Ascending aorta (tissue), 2 donors: ENCODE results near the gene CCZ1B. TPM values are rescaled to one million over a fixed set of nuclear protein-coding genes. Genes with fewer than 3 reads are reported as not detected.
"Not testable (repeated sequence)": the region's sequence is repeated elsewhere in the genome, so short reads cannot be mapped to it uniquely, and the experiment has no call there.

ENCODE experiments used
- DNase-seq, 2 donors: peaks; one replicate each; pipeline ENCODE4 v3.0.0-alpha.2; 2019; ENCODE audit warnings: low spot score in 2 of 2
- H3K27ac ChIP-seq, 2 donors: fragments of 200-600 bp; sonication (generic); one replicate each; pipeline ENCODE4 v1.5.1; 2016 to 2017; ENCODE audit warnings: mild to moderate bottlenecking in 1 of 2
- H3K27me3 ChIP-seq: fragments of 200-600 bp; sonication (generic); one replicate; pipeline ENCODE4 v1.5.1; 2017
- H3K36me3 ChIP-seq, 2 donors: fragments of 200-600 bp; sonication (generic); one replicate each; pipeline ENCODE4 v1.5.1; 2016
- H3K4me1 ChIP-seq, 2 donors: fragments of 200-600 bp; sonication (generic); one replicate each; pipeline ENCODE4 v1.5.1; 2016 to 2017; ENCODE audit warnings: mild to moderate bottlenecking in 1 of 2
- H3K4me3 ChIP-seq, 2 donors: fragments of 200-600 bp; sonication (generic); one replicate each; pipeline ENCODE4 v1.5.1; 2016 to 2017; ENCODE audit warnings: mild to moderate bottlenecking in 1 of 2
- H3K9me3 ChIP-seq, 2 donors: fragments of 200-600 bp; sonication (generic); one replicate each; pipeline ENCODE4 v1.5.1; 2016
- intact Hi-C: fragments of 100-400 bp; cut with DNase I; formaldehyde crosslinking; loops from one replicate; pipeline ENCODE4 v1.15.1; 2023
- total RNA-seq: library from RNA; depleted of rRNA; stranded (reverse); fragments of >200 nt; gene quantifications from one replicate; pipeline ENCODE4 v1.1.0, GENCODE V29; 2016
- TF ChIP-seq, protein P1 (sequence below), 3 experiments: fragments of 200-600 bp in 2 of 3; fragments of 450-650 bp in 1 of 3; sonication (generic) in 2 of 3; IDR thresholded peaks; one replicate each; pipeline ENCODE4 v1.5.1; 2016 to 2019; ENCODE audit warnings: antibody characterized with exemption in 3 of 3, mild to moderate bottlenecking in 1 of 3, moderate library complexity in 1 of 3

Gene CCZ1B
- total RNA-seq = 24.6 TPM

DNA sequence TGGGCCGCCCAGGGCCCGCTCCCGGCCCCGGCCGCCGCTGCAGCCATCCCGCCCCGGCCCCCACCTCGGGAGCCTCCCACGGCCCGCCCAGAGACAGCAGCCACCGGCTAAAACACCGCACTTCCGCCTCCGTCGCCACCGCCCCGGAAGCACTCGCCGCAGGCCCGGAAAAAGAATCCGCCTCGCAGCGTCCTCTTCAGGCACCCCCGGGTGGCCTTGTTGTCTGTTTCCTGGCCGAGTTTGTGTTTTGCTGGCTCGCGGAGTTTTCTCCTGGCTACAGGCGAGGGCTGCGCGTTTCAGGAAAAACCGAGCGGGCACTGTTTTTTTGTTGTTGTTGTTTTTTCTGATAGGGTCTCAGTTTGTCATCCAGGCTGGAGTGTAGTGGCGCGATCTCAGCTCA lies at the start of gene CCZ1B:
Gene CCZ1B, minus strand, starts transcription at position 125 of the 400 bp plus-strand sequence. Its CDS starts 78 bp downstream, at position 47.
- TF ChIP-seq, protein P1, sequence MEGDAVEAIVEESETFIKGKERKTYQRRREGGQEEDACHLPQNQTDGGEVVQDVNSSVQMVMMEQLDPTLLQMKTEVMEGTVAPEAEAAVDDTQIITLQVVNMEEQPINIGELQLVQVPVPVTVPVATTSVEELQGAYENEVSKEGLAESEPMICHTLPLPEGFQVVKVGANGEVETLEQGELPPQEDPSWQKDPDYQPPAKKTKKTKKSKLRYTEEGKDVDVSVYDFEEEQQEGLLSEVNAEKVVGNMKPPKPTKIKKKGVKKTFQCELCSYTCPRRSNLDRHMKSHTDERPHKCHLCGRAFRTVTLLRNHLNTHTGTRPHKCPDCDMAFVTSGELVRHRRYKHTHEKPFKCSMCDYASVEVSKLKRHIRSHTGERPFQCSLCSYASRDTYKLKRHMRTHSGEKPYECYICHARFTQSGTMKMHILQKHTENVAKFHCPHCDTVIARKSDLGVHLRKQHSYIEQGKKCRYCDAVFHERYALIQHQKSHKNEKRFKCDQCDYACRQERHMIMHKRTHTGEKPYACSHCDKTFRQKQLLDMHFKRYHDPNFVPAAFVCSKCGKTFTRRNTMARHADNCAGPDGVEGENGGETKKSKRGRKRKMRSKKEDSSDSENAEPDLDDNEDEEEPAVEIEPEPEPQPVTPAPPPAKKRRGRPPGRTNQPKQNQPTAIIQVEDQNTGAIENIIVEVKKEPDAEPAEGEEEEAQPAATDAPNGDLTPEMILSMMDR (IDR thresholded peaks at IDR 0.05) = peak in 2 of 3 experiments; percentile 20 to 31
- H3K4me1 ChIP-seq, H3K27me3 ChIP-seq, H3K9me3 ChIP-seq, H3K36me3 ChIP-seq, intact Hi-C loops: not testable (repeated sequence)
- peak in 1 of 2 donors; percentile 85 for DNase-seq
- Histone ChIP-seq H3K27ac (peak within 1 kb of the TSS; percentile 53 to 72), H3K4me3 (peak within 1 kb of the TSS; percentile 68 to 73)

DNA sequence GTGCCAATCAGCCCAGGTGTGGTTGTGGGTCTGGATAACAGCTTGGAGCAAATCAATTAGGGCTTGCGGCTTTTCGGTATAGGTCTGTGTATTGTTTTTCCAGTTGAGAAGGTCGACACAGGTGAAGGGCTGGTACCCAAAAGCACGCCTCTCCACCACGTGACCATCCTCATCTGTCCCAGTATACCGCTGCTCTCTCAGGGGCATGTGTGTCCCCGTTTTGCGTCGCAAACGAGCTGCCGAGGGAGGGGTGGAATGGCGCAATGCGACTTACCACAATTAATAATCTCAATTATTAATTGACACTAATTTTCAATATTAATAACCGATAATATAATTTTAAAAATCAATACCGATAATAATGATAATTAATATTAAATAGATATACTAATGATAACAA lies 48.9 kb upstream of the CCZ1B start:
- H3K27me3 ChIP-seq, DNase-seq, H3K27ac ChIP-seq, H3K4me3 ChIP-seq, H3K36me3 ChIP-seq, intact Hi-C loops, H3K4me1 ChIP-seq, H3K9me3 ChIP-seq: not testable (repeated sequence)

DNA sequence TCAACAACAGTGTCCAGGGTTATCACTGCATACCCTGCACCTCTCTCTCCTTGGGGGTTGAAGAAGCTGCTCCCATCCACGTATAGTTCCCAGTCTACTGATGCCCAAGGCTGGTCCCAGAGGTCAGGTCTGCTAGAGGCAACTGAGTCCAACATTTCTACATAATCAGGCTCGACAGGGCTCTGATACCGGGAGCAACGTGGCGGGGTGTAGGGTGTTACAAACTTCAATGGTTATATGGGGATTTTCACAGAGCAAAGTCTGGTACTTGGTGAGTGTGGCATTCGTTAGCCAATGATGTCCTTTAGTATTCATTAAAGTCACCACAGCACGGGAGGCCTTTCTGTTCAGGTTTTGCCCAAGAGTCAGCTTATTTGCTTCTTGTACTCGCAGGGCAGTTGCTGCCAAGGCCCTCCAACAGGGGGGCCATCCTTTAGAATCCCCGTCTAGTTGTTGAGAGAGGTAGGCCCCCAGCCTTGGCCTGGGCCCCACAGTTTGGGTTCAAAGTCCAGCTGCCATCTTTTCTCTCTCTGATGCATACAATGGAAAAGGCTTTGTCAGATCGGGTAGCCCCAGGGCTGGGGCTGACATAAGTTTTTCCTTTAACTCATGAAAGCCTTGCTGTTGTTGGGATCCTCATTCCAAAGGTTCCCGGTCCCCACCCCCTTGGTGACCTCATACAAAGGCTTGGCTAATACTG lies 46.3 kb upstream of the CCZ1B start:
- DNase-seq, H3K27ac ChIP-seq, H3K4me1 ChIP-seq, H3K36me3 ChIP-seq, intact Hi-C loops, H3K9me3 ChIP-seq, H3K4me3 ChIP-seq, H3K27me3 ChIP-seq: not testable (repeated sequence)

- intact Hi-C loops, H3K27me3 ChIP-seq: not testable (repeated sequence)
These were observed 45.5 kb upstream of the CCZ1B start for GRCh38 chr7:6871421-6872144.

DNA sequence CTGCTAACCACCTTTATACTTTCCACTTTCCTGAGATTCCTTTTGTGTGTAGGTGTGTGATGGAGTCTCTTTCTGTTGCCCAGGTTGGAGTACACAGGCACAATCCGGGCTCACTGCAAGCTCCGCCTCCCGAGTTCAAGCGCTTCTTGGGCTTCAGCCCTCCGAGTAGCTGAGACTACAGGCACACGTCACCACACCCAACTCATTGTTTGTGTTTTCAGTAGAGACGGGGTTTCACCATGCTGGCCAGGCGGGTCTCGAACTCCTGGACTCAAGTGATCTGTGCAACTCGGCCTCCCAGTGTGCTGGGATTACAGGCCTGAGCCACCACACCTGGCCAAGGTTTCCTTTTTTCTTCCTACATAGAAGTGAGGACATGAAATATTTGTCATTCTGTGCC lies 38.7 kb upstream of the CCZ1B start:
- H3K9me3 ChIP-seq, H3K27ac ChIP-seq, H3K4me1 ChIP-seq, DNase-seq, intact Hi-C loops, H3K27me3 ChIP-seq, H3K4me3 ChIP-seq, H3K36me3 ChIP-seq: not testable (repeated sequence)

More at GRCh38 chr7:6871421-6872144, 45.5 kb upstream of the CCZ1B start:
- H3K36me3 ChIP-seq, H3K9me3 ChIP-seq, H3K27ac ChIP-seq, DNase-seq, H3K4me3 ChIP-seq, H3K4me1 ChIP-seq: not testable (repeated sequence)

DNA sequence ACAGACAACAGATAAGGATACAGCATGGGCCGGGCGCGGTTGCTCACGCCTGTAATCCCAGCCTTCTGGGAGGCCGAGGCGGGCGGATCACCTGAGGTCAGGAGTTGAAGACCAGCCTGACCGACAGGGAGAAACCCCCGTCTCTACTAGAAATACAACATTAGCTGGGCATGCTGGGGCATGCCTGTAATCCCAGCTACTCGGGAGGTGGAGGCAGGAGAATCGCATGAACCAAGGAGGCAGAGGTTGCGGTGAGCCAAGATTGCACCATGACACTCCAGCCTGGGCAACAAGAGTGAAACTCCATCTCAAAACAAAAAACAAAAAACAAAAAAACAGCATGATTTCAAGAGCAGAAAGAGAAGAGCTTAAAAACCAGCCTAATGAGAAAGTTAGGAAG lies 38.1 kb upstream of the CCZ1B start:
- H3K36me3 ChIP-seq, H3K27me3 ChIP-seq, H3K27ac ChIP-seq, H3K4me3 ChIP-seq, DNase-seq, H3K9me3 ChIP-seq, H3K4me1 ChIP-seq, intact Hi-C loops: not testable (repeated sequence)

GRCh38 chr7:6862876-6863275 lies 36.8 kb upstream of the CCZ1B start:
- DNase-seq, intact Hi-C loops: not testable (repeated sequence)

GRCh38 chr7:6857721-6858314 lies 31.7 kb upstream of the CCZ1B start:
- H3K36me3 ChIP-seq, H3K4me1 ChIP-seq, H3K9me3 ChIP-seq, H3K27me3 ChIP-seq, intact Hi-C loops, H3K27ac ChIP-seq, H3K4me3 ChIP-seq: not testable (repeated sequence)
- peak in 1 of 2 donors; percentile 73 for DNase-seq
- TF ChIP-seq, protein P1 (IDR thresholded peaks at IDR 0.05) = peak; percentile 38 to 52 (median 45)

More at GRCh38 chr7:6862876-6863275, 36.8 kb upstream of the CCZ1B start:
- not testable (repeated sequence) for H3K4me3 ChIP-seq, H3K27ac ChIP-seq, H3K36me3 ChIP-seq, H3K4me1 ChIP-seq, H3K9me3 ChIP-seq, H3K27me3 ChIP-seq

DNA sequence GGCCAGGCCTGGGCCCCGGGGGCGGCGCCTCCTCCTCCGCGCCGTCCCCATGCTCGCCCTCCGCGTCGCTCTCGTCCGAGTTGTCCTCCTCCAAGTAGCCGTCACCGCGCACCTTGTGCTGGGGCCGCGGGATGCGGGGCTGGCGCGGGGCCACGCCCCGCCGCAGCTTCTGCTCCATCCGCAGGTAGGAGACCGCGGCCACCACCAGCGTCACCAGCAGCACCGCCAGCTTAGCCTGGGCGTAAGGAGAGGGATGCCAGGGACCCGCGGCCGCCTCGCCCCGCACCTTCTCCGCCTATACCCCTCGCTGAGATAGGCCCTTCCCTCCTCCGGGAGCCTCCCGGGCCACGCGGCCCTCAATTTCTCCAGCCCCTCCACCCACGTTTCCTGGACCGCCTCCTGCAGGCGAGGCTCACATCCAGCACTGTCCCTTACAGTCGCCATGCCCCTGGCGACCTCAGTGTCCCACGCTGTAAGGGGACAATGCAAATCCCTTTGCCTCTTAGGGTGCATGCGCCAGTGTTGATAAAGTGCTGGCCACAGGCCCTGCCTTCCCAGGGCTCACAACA lies 29.6 kb upstream of the CCZ1B start:
- H3K27ac ChIP-seq, H3K4me1 ChIP-seq, H3K36me3 ChIP-seq, intact Hi-C loops, DNase-seq, H3K27me3 ChIP-seq, H3K9me3 ChIP-seq: not testable (repeated sequence)
- peak overlapping the region; percentile 40 to 60 for H3K4me3 ChIP-seq

GRCh38 chr7:6854747-6855562 lies 28.9 kb upstream of the CCZ1B start:
- DNase-seq, H3K9me3 ChIP-seq, H3K4me1 ChIP-seq, H3K36me3 ChIP-seq, H3K27ac ChIP-seq, H3K27me3 ChIP-seq, intact Hi-C loops: not testable (repeated sequence)
- H3K4me3 ChIP-seq = peak overlapping the region; percentile 40 to 60

- H3K9me3 ChIP-seq, intact Hi-C loops, H3K4me1 ChIP-seq, H3K27me3 ChIP-seq, H3K27ac ChIP-seq, H3K36me3 ChIP-seq, DNase-seq, H3K4me3 ChIP-seq: not testable (repeated sequence)
These were observed 27.6 kb upstream of the CCZ1B start for GRCh38 chr7:6853681-6854080.
